OCI-LY1 (cell line): ENCODE measurements around the gene MTMR12.

Experiments used
- H2AFZ ChIP-seq: fragments of 200-600 bp; sonication (generic), shearing (Covaris generic); 2 replicates; pipeline ENCODE4 v1.6.0; 2014; ENCODE audit warnings: antibody characterized with exemption, mild to moderate bottlenecking, low read length
- H3F3A ChIP-seq: fragments of 200-600 bp; sonication (generic), shearing (Covaris generic); 2 replicates; pipeline ENCODE4 v1.6.0; 2014; ENCODE audit warnings: mild to moderate bottlenecking, antibody characterized with exemption, low read length, moderate library complexity; ENCODE audit not compliant: insufficient read depth
- H3K27ac ChIP-seq: fragments of 200-600 bp; sonication (generic); 2 replicates; pipeline ENCODE4 v1.5.1; 2014; ENCODE audit warnings: low read length, mixed run types, mild to moderate bottlenecking, low read depth; ENCODE audit not compliant: poor library complexity, severe bottlenecking
- H3K27me3 ChIP-seq: fragments of 200-600 bp; sonication (generic); 2 replicates; pipeline ENCODE4 v1.6.0; 2014; ENCODE audit warnings: antibody characterized with exemption, mild to moderate bottlenecking, low read length, moderate library complexity; ENCODE audit not compliant: insufficient read depth
- H3K36me3 ChIP-seq: fragments of 200-600 bp; sonication (generic); 2 replicates; pipeline ENCODE4 v1.6.1; 2014; ENCODE audit warnings: mild to moderate bottlenecking, antibody characterized with exemption, low read length, moderate library complexity, mixed read lengths; ENCODE audit not compliant: insufficient read depth
- H3K4me1 ChIP-seq: fragments of 200-600 bp; sonication (generic); 2 replicates; pipeline ENCODE4 v1.5.1; 2014; ENCODE audit warnings: mild to moderate bottlenecking, low read length, moderate library complexity; ENCODE audit not compliant: insufficient read depth, severe bottlenecking
- H3K4me2 ChIP-seq: fragments of 200-600 bp; sonication (generic), shearing (Covaris generic); 2 replicates; pipeline ENCODE4 v1.6.1; 2014; ENCODE audit warnings: low read length
- H3K4me3 ChIP-seq: fragments of 200-600 bp; sonication (generic); 2 replicates; pipeline ENCODE4 v1.5.1; 2014; ENCODE audit warnings: low read length, low read depth, mild to moderate bottlenecking, mixed read lengths; ENCODE audit not compliant: poor library complexity, severe bottlenecking
- H3K79me2 ChIP-seq: fragments of 200-600 bp; shearing (Covaris generic); 2 replicates; pipeline ENCODE4 v1.6.1; 2016; ENCODE audit warnings: mixed run types, low read length, mixed read lengths; ENCODE audit not compliant: insufficient read depth
- H3K9ac ChIP-seq: fragments of 200-600 bp; sonication (generic), shearing (Covaris generic); 2 replicates; pipeline ENCODE4 v1.6.1; 2014; ENCODE audit warnings: mild to moderate bottlenecking, low read length, mixed read lengths
- H3K9me2 ChIP-seq: fragments of 200-600 bp; sonication (generic), shearing (Covaris generic); 2 replicates; pipeline ENCODE4 v1.6.1; 2014; ENCODE audit warnings: low read depth, mild to moderate bottlenecking, low read length, mixed read lengths
- H3K9me3 ChIP-seq: fragments of 200-600 bp; shearing (Covaris generic); 2 replicates; pipeline ENCODE4 v1.6.1; 2014; ENCODE audit warnings: low read length, mixed read lengths
- H4K20me1 ChIP-seq: fragments of 200-600 bp; sonication (generic), shearing (Covaris generic); 2 replicates; pipeline ENCODE4 v1.6.0; 2016; ENCODE audit warnings: mild to moderate bottlenecking, low read length; ENCODE audit not compliant: insufficient read depth
- EZH2 ChIP-seq: fragments of 200-600 bp; sonication (generic), shearing (Covaris generic); IDR thresholded peaks from 2 replicates; pipeline ENCODE4 v1.8.0; 2017; ENCODE audit warnings: borderline replicate concordance, mixed run types, mild to moderate bottlenecking, antibody characterized with exemption, low read length, moderate library complexity, mixed read lengths
- TF ChIP-seq, protein P1 (sequence below): fragments of 200-600 bp; sonication (generic), shearing (Covaris generic); IDR thresholded peaks from 2 replicates; pipeline ENCODE4 v1.5.1; 2017; ENCODE audit warnings: mild to moderate bottlenecking, antibody characterized with exemption, low read length, moderate library complexity, mixed read lengths

Gene MTMR12

DNA sequence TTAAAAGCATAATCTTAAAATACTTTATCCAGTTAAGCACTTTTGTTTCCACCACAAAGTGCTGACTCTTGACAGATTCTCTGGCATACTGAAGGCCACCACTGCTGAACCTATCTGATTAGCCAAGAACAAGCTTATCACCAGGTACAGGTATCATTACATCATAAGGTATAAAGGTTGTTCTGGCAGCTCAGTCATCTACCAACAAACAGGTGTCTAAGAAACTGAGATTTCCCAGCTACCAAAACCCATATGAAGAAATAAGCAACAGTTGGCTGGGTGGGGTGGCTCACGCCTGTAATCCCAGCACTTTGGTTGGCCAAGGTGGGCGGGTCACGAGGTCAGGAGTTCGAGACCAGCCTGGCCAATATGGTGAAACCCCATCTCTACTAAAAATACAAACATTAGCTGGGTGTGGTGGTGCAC, 5.0 kb downstream of the MTMR12 start:
- Histone ChIP-seq H3K4me3 (no peak overlapping the region), H3K9me3 (no peaks in the 10 kb centered on the region), H3K27me3 (no peaks in the 10 kb centered on the region), H2AFZ (no peak overlapping the region), H4K20me1 (no peaks in the 10 kb centered on the region), H3K79me2 (peaks cover 73% of the 10 kb centered on the region), H3K4me2 (no peak overlapping the region), H3K9me2 (no peaks in the 10 kb centered on the region), H3K4me1 (peaks cover 69% of the 10 kb centered on the region), H3F3A (no peaks in the 10 kb centered on the region), H3K36me3 (peaks cover 10% of the 10 kb centered on the region; the same call in 1 of the 2 replicates), H3K9ac (no peak overlapping the region), H3K27ac (no peak overlapping the region)
- TF ChIP-seq EZH2 = no peak
- TF ChIP-seq, protein P1, sequence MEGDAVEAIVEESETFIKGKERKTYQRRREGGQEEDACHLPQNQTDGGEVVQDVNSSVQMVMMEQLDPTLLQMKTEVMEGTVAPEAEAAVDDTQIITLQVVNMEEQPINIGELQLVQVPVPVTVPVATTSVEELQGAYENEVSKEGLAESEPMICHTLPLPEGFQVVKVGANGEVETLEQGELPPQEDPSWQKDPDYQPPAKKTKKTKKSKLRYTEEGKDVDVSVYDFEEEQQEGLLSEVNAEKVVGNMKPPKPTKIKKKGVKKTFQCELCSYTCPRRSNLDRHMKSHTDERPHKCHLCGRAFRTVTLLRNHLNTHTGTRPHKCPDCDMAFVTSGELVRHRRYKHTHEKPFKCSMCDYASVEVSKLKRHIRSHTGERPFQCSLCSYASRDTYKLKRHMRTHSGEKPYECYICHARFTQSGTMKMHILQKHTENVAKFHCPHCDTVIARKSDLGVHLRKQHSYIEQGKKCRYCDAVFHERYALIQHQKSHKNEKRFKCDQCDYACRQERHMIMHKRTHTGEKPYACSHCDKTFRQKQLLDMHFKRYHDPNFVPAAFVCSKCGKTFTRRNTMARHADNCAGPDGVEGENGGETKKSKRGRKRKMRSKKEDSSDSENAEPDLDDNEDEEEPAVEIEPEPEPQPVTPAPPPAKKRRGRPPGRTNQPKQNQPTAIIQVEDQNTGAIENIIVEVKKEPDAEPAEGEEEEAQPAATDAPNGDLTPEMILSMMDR = no peak

DNA sequence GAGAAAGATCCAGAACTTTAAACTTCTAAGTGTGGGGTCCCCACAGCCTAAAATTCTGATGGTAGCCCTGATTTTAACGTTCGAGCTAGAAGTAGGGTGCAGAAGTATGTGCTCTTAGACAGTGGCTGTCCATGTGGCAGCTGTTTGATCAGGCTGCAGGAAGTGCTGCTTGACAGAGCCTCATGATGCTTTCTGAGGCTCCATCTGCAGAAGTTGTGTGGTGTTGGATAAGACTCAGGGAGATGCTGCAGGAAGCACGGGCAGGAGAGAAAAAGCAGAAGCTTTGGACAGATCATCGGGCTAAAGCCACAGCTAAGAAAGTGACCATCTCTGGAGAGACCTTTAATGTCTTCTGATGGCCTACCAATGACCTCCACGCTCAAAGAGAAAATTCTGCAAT, 8.1 kb downstream of the MTMR12 start:
- Histone ChIP-seq H3K4me2 (no peak overlapping the region), H3K27me3 (no peaks in the 10 kb centered on the region), H3K9ac (no peak overlapping the region), H2AFZ (no peak overlapping the region), H3K4me1 (peaks cover 68% of the 10 kb centered on the region), H4K20me1 (no peaks in the 10 kb centered on the region), H3K9me3 (no peaks in the 10 kb centered on the region), H3F3A (no peaks in the 10 kb centered on the region), H3K27ac (no peak overlapping the region), H3K36me3 (0 out of 2 replicates have a peak, but pooled peaks cover 5% of the 10 kb centered on the region), H3K4me3 (no peak overlapping the region), H3K9me2 (no peaks in the 10 kb centered on the region), H3K79me2 (peaks cover 75% of the 10 kb centered on the region)
- no peak for TF ChIP-seq EZH2

DNA sequence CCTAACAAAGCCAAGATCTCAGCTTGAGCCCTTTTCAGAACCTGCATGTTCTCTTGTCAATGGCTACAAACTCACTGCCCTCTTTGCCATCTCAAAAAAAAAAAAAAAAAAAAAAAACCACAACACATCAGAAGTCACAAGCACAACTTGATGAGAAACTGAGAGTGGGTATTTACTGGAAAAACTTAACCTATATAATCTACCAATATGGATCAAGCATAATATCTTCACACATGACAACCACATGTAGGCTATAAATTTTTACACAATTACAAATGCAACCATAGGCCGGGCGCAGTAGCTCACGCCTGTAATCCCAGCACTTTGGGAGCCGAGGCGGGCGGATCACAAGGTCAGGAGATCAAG, 9.0 kb downstream of the MTMR12 start:
- Histone ChIP-seq H3K79me2 (peaks cover 72% of the 10 kb centered on the region), H3K9ac (no peak overlapping the region), H3K4me2 (no peak overlapping the region), H4K20me1 (no peaks in the 10 kb centered on the region), H3K36me3 (0 out of 2 replicates have a peak, but pooled peaks cover 5% of the 10 kb centered on the region), H3K4me1 (peaks cover 67% of the 10 kb centered on the region), H3K27me3 (no peaks in the 10 kb centered on the region), H3F3A (no peaks in the 10 kb centered on the region), H3K27ac (no peak overlapping the region), H2AFZ (no peak overlapping the region), H3K9me3 (no peaks in the 10 kb centered on the region), H3K4me3 (no peak overlapping the region), H3K9me2 (no peaks in the 10 kb centered on the region)
- TF ChIP-seq EZH2 = no peak
- TF ChIP-seq, protein P1 = no peak
